GM19372 (cell line): ENCODE results near the gene STMND1.

ENCODE experiments used
- ATAC-seq: cut with Tn5 transposase; IDR thresholded peaks from one replicate; pipeline ENCODE4 v1.9.1; 2021; ENCODE audit warnings: mild to moderate bottlenecking, low read depth, moderate library complexity; ENCODE audit not compliant: unreplicated experiment

STMND1 gene

DNA sequence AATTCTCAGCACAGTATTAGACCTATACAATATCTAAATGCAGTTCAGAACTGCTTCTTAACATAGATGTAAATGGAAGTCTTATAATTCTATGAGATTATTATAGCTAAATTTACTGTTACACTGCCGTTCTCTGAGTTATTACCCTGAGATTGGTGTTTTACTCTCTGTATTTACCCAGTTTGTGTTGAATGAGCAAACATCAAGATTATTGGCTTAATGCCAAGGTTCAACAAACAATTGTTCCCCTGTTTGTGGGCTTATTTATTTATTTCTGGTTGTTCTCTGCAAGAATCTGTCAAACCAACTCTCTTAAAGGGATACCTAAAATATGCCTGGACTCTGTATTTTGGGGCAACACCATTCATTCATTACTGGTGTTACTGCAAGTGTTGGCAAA, 5.2 kb upstream of the STMND1 start:
- ATAC-seq, result no peak

DNA sequence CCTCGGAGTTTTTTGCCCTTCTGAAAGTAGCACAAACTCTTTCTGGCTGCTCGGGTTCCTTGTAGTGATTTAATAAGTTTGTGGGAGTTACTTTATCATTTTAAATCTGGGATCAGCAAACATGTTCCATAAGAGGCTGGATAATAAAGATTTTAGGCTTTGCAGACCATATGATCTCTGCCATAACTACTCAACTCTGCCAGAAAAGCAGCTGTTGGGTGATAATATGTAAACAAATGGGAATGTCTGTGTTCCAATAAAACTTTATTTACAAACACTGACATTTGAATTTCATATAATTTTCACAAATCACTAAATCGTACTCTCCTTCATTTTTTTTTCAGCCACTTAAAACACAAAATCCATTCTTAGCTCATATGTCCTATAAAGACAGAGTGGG, 3.9 kb upstream of the STMND1 start:
- no peak for ATAC-seq

DNA sequence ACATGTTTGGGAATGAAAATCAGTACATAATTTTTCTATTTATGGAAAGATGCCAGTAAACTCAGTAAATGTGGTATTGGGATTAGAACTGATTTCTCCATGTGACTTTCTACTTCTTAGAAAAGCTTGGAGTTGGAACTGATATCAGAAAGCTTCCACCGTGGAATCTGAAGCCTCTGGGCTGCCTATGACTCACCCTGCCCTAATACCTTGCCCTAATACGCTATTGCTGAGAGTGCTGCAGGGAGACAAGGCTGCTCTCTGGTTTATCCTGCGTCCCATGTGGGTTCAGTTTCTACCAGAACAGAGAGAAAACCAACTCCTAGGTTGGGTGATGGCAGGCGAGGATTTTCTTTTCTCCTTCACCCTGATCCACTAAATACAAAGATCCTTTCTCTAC, 3.3 kb upstream of the STMND1 start:
- ATAC-seq, result no peak

DNA sequence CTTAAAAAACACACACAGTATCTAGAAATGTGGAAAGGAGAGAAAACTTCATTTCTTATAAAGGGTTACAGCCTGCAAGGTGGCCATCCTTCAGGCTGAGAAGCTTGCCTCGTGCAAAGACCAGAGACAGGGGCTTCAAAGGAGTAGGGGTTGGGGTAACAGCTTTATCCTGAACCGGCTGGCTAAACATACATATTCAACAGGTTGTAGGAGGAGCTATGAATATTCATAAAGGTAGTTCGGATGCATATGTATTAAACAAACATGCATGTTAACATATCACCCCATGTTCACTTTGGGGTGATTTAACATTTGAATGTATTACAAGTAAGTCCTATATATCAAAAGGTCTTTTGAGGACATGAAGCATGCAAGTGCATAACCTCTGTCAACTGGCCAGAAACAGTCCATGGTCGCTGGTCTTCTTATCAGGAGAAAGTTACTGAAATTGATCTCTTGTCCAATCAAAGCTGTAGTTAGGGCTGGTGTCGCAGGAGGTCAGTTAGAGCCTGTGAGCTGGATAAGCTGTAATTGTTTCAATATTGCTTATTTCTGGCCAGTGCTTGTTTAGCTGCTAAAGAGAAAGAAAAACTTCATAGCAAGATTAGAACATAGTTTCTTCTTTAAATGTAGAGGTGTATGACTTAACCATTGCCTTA, 2.3 kb upstream of the STMND1 start:
- no peak for ATAC-seq

DNA sequence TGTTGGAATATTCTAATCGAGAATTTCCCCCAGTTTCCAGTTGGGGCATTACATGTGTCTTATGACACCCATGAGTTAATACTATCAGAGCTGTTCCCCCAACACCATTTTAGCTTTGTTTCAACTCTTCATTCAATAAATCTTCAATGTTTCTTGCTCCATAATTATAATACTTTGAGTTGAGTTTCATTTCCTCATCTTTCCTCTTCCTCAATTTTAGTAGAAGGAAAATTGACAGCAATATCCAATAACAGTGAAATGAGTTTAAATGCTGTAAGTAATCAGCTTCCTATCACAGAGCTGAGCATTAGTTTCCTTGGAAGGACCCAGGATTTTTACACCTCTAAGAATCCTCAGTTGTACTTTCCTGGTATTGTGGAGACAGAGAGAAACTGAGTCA, 1.0 kb upstream of the STMND1 start:
- ATAC-seq, result no peak

DNA sequence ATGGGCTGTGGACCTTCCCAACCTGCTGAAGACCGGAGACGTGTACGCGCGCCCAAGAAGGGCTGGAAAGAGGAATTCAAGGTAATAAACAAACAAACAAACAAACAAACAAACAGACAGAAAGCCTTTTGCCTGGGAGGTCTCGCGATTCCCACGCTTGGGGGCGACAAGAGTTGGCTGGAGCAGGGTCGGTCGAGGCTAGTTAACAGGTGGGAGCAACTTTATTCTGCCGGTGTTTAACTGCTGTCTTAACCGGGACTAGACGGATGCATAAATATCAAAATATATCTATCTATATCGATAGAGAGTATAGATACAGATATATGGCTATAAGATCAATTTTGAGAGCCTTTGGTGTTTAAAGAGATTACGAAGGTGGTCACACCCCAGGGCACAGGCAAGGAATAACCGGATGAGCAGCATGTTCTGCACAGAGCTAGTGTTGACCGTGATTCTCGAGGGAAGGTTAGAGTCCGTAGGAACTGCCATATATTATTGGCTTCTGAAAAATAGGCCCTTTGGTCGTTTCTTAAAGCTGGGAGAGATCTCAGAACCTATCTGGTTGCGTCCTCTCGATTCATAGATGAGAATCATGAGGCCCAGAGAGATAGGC, 514 bp downstream of the STMND1 start:
- no peak for ATAC-seq

DNA sequence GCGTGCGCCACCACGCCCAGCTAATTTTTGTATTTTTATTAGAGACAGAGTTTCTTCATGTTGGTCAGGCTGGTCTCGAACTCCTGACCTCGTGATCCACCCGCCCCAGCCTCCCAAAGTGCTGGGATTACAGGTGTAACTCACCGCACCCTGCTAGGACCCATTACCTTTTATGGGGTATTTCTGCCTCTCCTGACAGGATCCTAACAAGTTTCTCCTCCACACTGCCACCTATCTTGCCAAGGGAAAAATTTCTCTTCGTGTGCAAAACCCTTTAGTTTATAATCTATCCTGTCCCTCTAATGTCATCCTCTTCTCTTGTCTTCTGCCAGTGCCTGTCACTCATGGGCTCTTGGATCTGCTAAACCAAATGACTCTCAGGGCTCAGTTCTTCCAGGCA, 1.9 kb downstream of the STMND1 start:
- no peak for ATAC-seq

DNA sequence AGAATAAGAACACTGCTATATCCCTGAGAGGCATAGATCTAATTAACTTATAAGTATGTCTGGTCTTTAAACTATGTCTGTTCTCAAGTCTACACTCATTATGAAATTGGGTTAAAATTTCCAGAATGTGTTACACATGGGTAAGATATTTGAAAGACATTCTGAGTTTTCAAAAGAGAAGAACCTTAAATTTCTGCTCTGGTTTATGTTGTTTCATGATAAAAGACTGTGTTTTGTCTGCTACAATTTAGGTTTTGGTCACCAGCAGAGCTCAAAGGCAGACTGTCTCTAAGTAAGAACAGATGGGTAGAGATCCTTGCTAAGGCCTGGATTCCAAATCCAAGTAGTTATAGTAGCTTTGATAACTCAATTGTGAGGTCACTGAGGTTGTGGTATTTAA, 6.0 kb downstream of the STMND1 start:
- ATAC-seq, result no peak

DNA sequence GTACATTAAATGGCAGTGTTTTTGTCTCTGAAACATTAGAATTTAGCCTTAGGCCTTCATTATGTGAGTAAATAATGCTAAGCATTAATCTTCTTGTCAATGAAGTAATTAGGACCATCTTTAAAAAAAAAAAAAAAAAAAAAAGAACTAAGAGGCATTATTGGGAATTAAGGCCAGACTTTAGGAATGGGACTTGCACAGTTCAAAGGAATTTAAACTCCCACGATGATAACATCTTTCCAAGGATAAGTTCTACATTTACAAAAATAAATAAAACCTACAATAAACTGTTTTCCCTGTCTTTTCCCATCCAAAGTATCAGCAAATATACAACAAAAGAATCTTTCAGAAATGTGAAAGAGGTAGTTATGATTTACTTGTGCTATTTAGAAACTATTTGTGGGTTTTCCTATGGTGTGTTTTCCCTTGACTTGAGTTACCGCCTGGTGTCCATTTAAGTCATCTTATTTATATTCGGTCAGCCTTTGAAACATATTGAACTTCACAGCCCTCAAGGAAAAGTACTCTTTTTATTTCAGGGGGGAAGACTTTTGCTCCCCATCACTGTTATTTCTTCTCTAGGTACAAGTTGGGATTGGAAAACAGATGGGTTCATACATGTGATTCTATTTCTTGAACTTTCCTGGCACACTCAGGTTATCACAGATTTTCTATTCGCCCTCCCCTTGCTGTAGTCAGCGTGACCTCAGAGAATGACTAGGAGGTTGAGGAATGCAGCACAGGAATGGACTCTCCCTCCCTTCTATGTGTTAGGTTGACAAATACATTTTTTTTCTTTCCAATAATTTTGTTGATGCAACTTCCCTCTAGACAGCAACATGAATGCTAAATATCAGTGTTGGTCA, 13.6 kb downstream of the STMND1 start:
- no peak for ATAC-seq

DNA sequence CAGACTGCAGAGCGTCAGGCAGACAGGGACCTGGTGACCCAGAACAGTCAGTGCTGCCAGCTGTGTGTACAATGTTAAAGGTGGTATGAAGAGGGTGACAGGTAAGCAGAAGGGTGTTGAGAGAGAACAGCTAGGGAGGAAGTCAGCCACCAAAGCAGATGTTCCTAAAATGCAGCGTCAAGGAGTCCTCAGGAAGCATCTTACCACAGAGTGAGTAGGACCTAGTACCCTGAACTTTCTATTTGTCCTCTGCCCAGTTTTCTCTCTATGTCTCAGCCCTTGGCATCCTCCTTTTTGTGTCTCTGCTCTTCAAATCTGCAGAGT, 14.2 kb downstream of the STMND1 start:
- no peak for ATAC-seq

DNA sequence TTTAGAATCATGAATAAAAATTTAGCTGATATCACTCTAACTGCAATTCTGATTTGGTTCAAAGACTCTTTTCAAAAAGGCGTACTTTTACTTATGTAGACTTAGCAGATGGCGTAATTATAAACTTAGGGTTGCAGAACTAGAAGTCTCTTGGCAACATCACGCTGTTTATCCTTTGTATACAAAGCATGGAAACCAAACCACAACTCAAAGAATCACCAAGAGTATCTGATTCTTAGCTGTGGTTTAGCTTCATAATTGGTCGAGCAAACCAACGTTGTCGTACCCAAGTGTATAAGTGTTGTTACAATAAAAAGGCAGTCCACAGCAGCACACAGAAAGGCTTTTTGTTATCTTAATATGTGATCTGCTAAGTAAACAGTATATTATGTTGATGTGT, 18.2 kb downstream of the STMND1 start:
- ATAC-seq, result no peak

DNA sequence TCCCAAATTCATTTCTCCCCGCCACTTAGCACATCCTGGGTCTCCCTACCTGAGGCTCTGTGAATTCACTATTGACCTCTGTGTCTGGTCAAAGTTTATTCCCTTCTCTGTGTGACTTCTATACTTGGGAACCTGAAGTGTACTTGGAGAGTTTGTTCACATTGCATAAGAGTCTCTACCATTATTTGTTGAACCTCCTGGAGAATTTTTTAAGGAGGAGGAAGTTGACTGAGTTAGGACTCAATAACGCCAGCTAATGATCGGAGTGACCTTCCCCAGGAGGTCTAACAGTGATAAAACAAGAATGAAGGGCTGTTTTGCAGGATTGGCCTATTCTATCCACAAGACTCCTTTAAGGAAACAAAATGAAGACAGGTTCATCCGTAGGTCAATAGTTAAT, 23.6 kb downstream of the STMND1 start:
- no peak for ATAC-seq

DNA sequence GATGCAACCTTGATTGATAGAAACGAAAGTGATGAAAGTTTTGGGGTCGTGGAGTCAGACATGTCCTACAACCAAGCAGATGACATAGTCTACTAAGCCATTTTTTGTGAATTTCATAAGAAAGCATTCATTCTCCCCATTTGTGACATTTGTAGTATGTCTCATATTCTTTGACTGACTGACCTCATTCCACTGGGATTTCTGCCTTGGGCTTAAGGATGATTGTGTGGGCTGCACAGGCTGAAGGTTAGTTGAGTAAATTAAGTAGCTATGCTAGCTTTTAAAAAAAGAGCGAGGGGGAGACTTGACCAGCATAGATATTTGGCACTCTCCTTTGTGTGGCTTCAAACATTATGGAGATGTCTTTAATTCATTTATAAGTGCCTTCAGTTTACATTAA, 28.9 kb downstream of the STMND1 start:
- ATAC-seq, result no peak

DNA sequence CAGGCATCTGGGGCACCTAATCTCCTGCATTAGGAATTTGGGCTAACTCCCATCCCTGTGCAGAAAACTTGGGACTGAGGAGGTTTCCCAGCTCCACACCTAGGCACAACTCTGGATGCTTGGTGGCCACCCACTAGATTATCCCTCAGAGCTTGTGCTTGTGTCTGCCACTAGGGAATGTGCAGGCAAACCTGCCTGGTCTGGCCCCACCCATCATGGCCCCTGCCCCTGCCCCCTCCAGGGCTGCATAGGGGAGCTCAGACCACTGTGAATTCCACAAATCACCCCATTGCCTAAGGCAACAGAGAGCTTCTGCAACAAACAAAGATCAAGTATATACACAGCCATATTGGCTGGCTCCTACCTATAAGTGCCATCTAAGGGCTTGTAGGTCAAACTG, 31.1 kb downstream of the STMND1 start:
- ATAC-seq, result no peak

DNA sequence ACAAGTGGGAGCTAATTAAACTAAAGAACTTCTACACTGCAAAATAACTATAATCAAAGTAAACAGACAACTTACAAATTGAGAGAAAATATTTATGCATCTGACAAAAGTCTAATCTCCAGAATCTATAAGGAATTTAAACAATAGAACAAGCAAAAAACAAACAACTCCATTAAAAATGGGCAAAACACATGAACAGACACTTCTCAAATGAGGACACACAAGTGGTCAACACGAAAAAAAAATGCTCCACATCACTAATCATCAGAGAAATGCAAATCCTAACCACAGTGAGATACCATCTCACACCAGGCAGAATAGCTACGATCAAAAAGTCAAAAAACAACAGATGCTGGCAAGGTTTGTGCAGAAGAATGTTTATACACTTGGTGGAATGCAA, 36.2 kb downstream of the STMND1 start:
- no peak for ATAC-seq

DNA sequence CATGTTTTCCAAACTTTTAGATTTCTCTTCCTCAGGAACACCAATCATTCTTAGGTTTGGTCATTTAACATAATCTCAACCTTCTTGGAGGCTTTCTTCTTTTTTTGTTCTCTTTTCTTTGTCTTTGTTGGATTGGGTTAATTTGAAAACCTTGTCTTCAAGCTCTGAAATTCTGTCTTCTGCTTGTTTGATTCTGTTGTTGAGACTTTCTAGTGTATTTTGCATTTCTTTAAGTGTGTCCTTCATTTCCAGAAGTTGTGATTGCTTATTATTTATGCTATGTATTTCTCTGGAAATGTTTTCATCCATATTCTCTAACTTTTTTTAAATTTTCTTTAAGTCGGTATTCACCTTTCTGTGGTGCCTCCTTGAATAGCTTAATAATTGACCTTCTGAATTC, 42.2 kb downstream of the STMND1 start:
- no peak for ATAC-seq

DNA sequence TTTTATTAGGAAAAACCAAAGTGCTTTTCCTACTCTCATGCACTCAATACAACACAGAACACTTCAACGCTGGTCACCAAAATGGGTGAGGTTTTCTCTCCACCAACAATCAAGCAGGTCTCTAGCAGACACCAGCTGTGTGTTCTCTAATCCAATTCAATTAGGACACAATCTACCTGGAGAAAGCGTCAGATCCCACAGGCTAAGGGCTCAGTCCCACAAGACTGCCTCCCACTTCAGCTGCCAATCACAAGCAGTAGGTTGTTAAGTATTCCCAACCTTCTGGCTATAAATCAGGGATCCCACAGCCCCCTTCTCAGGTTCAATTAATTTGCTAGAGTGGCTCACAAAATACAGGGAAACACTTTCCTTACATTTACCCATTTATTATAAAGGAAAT, 47.7 kb downstream of the STMND1 start:
- ATAC-seq, result no peak

DNA sequence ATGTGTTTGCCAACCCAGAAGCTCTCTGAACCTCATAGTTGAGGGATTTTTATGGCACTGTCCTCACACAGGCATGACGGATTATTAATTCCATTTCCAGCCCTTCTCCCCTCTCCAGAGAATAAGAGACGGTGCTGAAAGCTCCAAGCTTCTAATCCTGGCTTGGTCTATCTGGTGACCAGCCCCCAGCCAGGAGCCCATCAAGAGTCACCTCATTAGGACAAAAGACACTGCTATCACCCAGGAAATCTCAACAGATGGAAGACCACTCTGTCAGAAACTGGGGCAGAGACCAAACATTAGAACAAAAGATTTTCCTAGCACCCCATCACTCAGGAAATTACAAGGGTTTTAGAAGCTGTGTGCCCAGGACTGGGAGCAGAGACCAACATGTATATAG, 48.2 kb downstream of the STMND1 start:
- ATAC-seq, result no peak

DNA sequence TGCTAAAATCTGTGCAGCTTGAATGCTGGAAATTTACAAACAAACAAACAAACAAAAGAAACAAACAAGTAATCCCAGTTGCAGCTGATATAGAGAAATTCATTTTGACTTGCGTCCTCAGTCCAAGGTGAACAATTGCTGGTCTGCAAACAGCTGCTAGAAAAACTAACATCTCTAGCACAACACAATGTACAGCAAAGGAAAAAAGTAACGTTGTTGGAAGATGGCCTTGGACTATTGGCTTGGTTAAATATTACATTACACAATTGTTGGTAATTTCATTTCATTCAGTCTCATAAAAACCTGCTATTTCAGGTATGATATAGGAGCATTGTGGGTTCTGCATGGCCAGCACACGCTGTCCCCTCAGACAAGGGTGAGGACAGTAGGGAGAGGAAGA, 50.0 kb downstream of the STMND1 start:
- no peak for ATAC-seq

DNA sequence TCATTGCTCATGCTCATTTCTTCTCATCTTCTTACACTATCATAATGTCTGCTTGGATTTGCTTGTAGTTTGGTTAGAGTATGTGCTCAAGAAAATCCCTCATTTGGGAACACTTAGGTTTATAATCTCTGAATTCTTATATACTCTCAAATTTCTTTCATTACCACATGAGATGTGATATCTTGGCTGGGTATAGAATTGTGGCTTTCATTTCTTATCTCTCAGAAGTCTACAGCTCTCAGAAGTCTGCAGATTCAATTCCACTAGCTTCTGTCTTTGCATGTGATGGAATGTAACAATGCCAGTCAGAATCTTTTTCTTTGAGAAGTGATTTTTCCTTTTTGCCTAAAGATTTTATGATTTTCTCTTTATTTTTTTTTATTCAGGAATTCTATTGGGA, 50.9 kb downstream of the STMND1 start:
- ATAC-seq, result no peak

DNA sequence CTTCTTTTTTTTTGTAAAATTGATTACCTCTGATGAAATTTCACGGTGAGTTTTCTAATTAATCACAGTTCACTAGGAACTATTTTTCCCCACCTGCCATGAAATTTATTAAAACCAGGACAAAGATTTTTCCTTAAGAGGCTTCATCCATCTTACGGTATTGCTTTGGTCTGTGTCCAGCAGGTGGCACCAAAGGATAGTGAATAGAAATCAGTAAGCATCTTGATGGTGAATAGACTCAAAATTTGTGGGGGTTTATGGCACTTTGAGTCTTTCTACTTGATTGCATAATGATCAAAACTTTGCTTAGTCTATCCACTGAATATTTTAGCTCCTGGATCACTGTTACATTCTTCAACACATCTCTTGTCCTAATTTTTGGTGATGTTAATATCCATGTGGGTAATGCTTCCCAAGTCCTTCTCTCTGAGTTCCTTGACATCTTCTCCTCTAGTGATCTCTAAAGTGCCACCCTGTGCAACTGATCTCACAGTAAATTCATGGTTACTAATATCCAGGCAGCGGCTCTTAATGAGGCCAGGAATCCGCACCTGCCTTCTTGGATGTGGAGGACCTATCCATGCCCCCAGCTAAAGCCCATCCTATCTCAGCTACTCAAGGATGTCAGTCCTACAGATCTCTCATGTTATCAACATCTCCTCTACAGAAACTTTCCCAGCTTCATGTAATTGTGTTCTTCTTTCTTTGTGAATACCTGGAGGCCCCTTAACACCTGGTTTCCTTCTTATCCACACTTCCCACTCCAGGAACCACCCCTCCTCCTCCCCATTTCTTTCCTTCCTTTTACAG, 54.5 kb downstream of the STMND1 start:
- no peak for ATAC-seq
